Measurements from ENCODE around the gene CMSS1. TPM values are rescaled to one million over a fixed set of nuclear protein-coding genes. Genes with fewer than 3 reads are reported as not detected.

Gene CMSS1
- total RNA-seq, 4 donors from 2014 or later: 2.4 to 29.9 (median 5.2) TPM

DNA sequence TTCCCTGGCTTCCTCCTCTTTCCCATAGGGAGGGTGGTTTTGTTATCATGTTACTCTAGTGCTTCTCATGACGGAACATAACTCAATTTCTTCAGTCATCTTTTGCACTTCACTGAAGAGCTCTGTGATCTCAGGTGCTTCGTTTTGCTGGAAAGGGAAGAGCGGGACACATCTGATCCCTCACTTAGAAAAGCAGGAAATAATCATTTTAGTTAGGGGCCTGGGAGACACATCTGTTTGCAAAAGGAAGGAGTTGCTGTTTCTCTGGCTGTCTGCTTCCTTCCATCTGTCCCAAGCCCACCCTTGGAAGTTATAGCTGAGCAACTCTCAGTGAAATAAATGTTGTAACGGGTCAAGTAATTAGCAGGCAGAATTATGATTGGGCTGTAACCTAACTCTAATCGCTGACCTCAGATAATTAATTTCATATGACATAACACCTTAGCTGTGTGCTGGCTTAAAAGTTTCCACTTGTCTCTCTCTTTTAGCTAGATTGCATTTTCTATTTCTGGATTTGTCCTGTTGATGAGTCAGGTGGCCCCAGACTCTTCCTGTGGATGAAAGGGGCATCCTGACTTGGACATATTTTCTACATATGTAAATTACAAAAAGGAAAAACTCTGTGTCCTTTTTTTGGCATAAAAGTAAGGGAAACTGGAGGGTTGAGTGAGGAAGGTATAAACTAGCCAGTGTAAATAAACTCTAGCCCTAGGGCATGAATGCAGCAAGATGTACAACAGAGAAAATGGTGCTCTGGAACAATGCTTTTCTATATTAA is 307.7 kb downstream of the CMSS1 start:
- Histone ChIP-seq H3K9me3 (no peaks in the 10 kb centered on the region), H3K27me3 (no peaks in the 10 kb centered on the region)
- WGBS, 2 donors (ENCODE audit: low coverage in 1 of 2): 89 to 100% methylated on average over 5 of the region's 5 CpGs

DNA sequence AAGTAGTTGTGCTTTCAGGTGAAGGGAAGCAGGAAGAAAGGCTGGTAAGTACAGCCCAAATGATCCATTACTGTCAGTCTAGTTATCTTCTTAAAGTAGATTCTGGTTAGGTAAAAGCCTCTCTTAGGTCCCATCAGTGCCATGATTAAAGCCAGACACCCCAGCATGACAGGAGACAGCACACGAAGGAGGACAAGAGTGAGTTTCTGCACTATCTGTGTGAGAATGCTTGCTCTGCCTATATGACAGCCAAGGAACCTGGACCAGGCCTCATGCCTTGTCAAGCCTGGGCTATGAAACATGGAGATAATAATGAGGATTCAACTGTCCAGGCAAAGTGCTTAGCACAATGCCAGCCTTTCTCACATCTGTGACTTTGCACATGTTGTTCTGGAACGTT is 310.1 kb downstream of the CMSS1 start:
- Histone ChIP-seq H3K27ac (no peak overlapping the region), H3K27me3 (no peaks in the 10 kb centered on the region), H3K4me1 (peaks cover 0 to 10% (median 2%) of the 10 kb centered on the region in 4 donors), H3K4me3 (no peak overlapping the region), H3K36me3 (no peaks in the 10 kb centered on the region), H3K9me3 (no peaks in the 10 kb centered on the region)
- TF ChIP-seq, protein P1, sequence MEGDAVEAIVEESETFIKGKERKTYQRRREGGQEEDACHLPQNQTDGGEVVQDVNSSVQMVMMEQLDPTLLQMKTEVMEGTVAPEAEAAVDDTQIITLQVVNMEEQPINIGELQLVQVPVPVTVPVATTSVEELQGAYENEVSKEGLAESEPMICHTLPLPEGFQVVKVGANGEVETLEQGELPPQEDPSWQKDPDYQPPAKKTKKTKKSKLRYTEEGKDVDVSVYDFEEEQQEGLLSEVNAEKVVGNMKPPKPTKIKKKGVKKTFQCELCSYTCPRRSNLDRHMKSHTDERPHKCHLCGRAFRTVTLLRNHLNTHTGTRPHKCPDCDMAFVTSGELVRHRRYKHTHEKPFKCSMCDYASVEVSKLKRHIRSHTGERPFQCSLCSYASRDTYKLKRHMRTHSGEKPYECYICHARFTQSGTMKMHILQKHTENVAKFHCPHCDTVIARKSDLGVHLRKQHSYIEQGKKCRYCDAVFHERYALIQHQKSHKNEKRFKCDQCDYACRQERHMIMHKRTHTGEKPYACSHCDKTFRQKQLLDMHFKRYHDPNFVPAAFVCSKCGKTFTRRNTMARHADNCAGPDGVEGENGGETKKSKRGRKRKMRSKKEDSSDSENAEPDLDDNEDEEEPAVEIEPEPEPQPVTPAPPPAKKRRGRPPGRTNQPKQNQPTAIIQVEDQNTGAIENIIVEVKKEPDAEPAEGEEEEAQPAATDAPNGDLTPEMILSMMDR (IDR thresholded peaks at IDR 0.05): no peak
- TF ChIP-seq POLR2AphosphoS5 (IDR thresholded peaks at IDR 0.05) (no peak), POLR2A (IDR thresholded peaks at IDR 0.05) (no peak), EP300 (IDR thresholded peaks at IDR 0.05; ENCODE audit: low read depth) (no peak)
- no peak for DNase-seq
- 69 to 100% methylated on average over 1 to 2 of the region's 2 CpGs for WGBS, 2 donors (ENCODE audit: low coverage in 1 of 2)
- intact Hi-C loops (cut with DNase I; ENCODE audit: low total_unique reads) (no loop called here), in situ Hi-C loops (cut with MboI; ENCODE audit: low pct_ligation_motif_present in 1 of 4, low pct_unique_long_range_greater_than_20kb in 1 of 4, low sequenced_read_pairs in 3 of 4) (no loop called here)

More for the DNA sequence above, 307.7 kb downstream of the CMSS1 start:
- intact Hi-C loops (cut with DNase I; ENCODE audit: low total_unique reads): no loop called here
- TF ChIP-seq, protein P1 (IDR thresholded peaks at IDR 0.05): no peak
- TF ChIP-seq POLR2AphosphoS5 (IDR thresholded peaks at IDR 0.05) (no peak), EP300 (IDR thresholded peaks at IDR 0.05; ENCODE audit: low read depth) (no peak), POLR2A (IDR thresholded peaks at IDR 0.05) (no peak)
- peaks cover 0 to 10% (median 2%) of the 10 kb centered on the region in 4 donors for H3K4me1 ChIP-seq
- H3K4me3 ChIP-seq: no peak overlapping the region
- no peaks in the 10 kb centered on the region for H3K36me3 ChIP-seq
- no peak for DNase-seq
- H3K27ac ChIP-seq: no peak overlapping the region
- in situ Hi-C loops (cut with MboI; ENCODE audit: low pct_ligation_motif_present in 1 of 4, low pct_unique_long_range_greater_than_20kb in 1 of 4, low sequenced_read_pairs in 3 of 4): no loop called here

DNA sequence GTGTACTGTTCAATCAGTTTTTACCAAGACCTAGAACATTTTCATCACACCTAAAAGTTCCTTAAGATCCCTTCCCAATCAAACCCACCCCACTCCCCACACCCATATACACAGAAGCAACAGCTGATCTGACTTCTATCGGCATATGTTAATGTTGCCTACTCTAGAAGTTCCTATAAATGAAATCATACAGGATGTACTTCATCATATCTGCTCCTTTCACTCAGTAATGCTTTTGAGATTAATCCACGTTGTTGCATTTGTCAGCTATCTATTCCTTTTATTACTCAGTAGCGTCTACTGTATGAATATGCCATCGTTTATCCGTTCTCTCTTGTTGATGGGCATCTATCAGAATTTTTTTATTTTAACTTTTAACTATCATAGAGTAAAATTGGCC is 310.9 kb downstream of the CMSS1 start:
- intact Hi-C loops (cut with DNase I; ENCODE audit: low total_unique reads): no loop called here
- Histone ChIP-seq H3K36me3 (no peaks in the 10 kb centered on the region), H3K4me3 (no peak overlapping the region), H3K27ac (no peak overlapping the region), H3K27me3 (no peaks in the 10 kb centered on the region), H3K4me1 (peaks cover 0 to 10% (median 2%) of the 10 kb centered on the region in 4 donors), H3K9me3 (no peaks in the 10 kb centered on the region)
- TF ChIP-seq EP300 (IDR thresholded peaks at IDR 0.05; ENCODE audit: low read depth) (no peak), POLR2AphosphoS5 (IDR thresholded peaks at IDR 0.05) (no peak), POLR2A (IDR thresholded peaks at IDR 0.05) (no peak)
- TF ChIP-seq, protein P1 (IDR thresholded peaks at IDR 0.05): no peak
- DNase-seq: no peak
- in situ Hi-C loops (cut with MboI; ENCODE audit: low pct_ligation_motif_present in 1 of 4, low pct_unique_long_range_greater_than_20kb in 1 of 4, low sequenced_read_pairs in 3 of 4): no loop called here
- 87 to 91% methylated on average over 5 of the region's 5 CpGs for WGBS, 2 donors (ENCODE audit: low coverage in 1 of 2)

DNA sequence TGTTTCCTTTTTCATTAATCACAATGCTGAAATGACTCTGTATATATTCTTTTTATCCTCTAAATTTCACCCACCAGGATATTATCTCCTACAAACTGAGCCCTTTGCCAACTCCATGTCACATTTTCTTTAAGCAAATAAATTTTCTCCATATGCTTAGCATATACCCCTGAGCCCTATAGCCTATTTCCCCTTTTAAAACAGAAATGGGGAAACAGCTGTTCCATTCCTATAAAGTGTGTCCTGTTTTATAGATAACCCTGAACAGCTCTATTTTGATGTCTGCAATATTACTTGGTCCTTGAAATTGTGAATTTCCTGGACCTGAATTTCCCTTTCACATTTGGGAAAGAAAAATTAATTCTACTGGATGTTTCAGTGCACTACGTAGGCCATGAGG is 312.3 kb downstream of the CMSS1 start:
- no peaks in the 10 kb centered on the region for H3K27me3 ChIP-seq
- TF ChIP-seq POLR2A (IDR thresholded peaks at IDR 0.05) (no peak), POLR2AphosphoS5 (IDR thresholded peaks at IDR 0.05) (no peak)
- H3K4me1 ChIP-seq: peaks cover 0 to 6% (median 2%) of the 10 kb centered on the region in 4 donors
- intact Hi-C loops (cut with DNase I; ENCODE audit: low total_unique reads) (no loop called here), in situ Hi-C loops (cut with MboI; ENCODE audit: low pct_ligation_motif_present in 1 of 4, low pct_unique_long_range_greater_than_20kb in 1 of 4, low sequenced_read_pairs in 3 of 4) (no loop called here)
- H3K9me3 ChIP-seq: no peaks in the 10 kb centered on the region
- 86 to 94% methylated on average over 1 of the region's 1 CpG for whole genome bisulfite sequencing, 2 donors (ENCODE audit: low coverage in 1 of 2)
- DNase-seq: no peak
- H3K36me3 ChIP-seq: no peaks in the 10 kb centered on the region
- no peak overlapping the region for H3K4me3 ChIP-seq
- no peak overlapping the region for H3K27ac ChIP-seq
